Measurements from ENCODE around the gene NACAD.
"Not testable (repeated sequence)": the region's sequence is repeated elsewhere in the genome, so short reads cannot be mapped to it uniquely, and the experiment has no call there.

NACAD gene

GRCh38 chr7:45117582-45117981 lies 28.8 kb upstream of the NACAD start:
- H3K4me3 ChIP-seq (ENCODE audit: low read depth, low read length) = no peak overlapping the region
- TF ChIP-seq CTCF (IDR thresholded peaks at IDR 0.05; ENCODE audit: low read depth, low read length, missing control alignments) = no peak
- in situ Hi-C loops (cut with HindIII; ENCODE audit: low sequenced_read_pairs) = no loop called here
- DNase-seq (ENCODE audit: low read depth) = no peak

GRCh38 chr7:45116048-45116447 lies 27.3 kb upstream of the NACAD start:
- no peak for TF ChIP-seq CTCF (IDR thresholded peaks at IDR 0.05; ENCODE audit: low read depth, low read length, missing control alignments)
- DNase-seq (ENCODE audit: low read depth) = no peak
- in situ Hi-C loops (cut with HindIII; ENCODE audit: low sequenced_read_pairs) = no loop called here
- no peak overlapping the region for H3K4me3 ChIP-seq (ENCODE audit: low read depth, low read length)

DNA sequence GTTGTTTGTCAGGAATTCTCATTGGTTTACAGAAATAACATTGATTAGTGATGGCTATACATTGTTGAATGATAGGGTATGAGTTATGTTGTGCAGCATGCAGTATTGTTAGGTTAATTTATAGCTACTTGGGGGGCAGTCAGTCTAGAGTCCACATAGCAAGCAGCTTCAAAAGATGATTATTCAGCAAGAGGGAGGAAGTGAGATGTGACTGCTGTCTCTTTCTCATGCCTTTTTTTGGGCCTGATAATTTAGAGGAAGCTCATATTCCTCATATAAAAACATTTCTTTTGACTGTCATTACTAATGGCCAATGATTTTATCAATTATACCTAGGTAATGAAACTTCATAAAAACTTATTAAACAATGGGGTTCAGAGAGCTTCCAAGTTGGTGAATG lies 26.2 kb upstream of the NACAD start:
- H3K4me3 ChIP-seq (ENCODE audit: low read depth, low read length) = no peak overlapping the region
- in situ Hi-C loops (cut with HindIII; ENCODE audit: low sequenced_read_pairs) = no loop called here
- TF ChIP-seq CTCF (IDR thresholded peaks at IDR 0.05; ENCODE audit: low read depth, low read length, missing control alignments) = no peak
- DNase-seq (ENCODE audit: low read depth) = no peak

GRCh38 chr7:45114257-45114656 lies 25.5 kb upstream of the NACAD start:
- DNase-seq (ENCODE audit: low read depth); in situ Hi-C loops (cut with HindIII; ENCODE audit: low sequenced_read_pairs): not testable (repeated sequence)

DNA sequence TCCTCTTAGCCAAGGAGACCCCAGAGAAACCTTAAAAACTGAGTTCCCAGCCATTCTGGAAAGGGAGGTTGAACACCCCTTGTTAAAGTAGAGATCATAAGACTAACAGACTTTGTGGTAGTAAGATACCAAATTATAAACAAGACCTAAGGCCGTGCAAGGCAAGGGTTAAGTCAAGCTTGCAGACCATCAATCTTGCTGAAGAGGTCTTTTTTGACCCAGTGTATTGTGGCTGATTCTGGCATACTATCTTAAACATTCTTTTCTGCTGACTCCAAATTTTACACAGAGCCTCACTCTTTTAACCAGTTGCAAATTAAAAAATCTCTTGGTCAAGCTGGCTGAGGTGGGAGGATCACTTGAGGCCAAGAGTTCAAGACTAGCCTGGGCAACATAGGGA lies 23.9 kb upstream of the NACAD start:
- in situ Hi-C loops (cut with HindIII; ENCODE audit: low sequenced_read_pairs) = no loop called here

More at GRCh38 chr7:45114257-45114656, 25.5 kb upstream of the NACAD start:
- not testable (repeated sequence) for H3K4me3 ChIP-seq (ENCODE audit: low read depth, low read length)

GRCh38 chr7:45111298-45112223 lies 22.8 kb upstream of the NACAD start, which contains the start of gene TBRG4:
TSS of gene TBRG4 (minus strand) at chr7:45111697. CDS start at chr7:45109237, 2,460 bp downstream.
- DNase-seq (ENCODE audit: low read depth) = peak; percentile 76
- peak; percentile 51 for TF ChIP-seq CTCF (IDR thresholded peaks at IDR 0.05; ENCODE audit: low read depth, low read length, missing control alignments)
- in situ Hi-C loops (cut with HindIII; ENCODE audit: low sequenced_read_pairs) = no loop called here
- peak within 1 kb of the TSS; percentile 90 for H3K4me3 ChIP-seq (ENCODE audit: low read depth, low read length)

More for the DNA sequence above, 23.9 kb upstream of the NACAD start:
- peak overlapping the region; percentile 90 for H3K4me3 ChIP-seq (ENCODE audit: low read depth, low read length)
- DNase-seq (ENCODE audit: low read depth) = no peak
- TF ChIP-seq CTCF (IDR thresholded peaks at IDR 0.05; ENCODE audit: low read depth, low read length, missing control alignments) = no peak

DNA sequence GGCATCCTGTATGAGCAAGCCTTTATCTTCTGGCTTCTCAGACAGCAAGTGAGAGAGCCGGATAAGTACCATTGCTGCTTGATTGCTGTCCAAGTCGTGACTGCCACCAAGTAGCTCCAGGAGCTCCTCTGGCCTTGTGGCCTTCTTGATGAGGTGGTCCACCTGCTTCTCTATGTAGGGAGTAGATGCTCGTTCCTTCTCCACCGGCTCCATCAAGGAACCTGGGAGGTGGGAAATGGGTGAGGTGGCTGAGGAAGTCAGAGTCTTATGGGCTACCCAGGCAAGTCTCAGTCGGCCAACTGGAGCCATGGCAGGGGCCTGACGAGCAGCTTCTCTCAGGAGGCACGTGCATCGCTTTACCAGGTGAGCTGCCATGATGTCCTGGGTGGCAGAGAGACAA lies 20.1 kb upstream of the NACAD start:
- H3K4me3 ChIP-seq (ENCODE audit: low read depth, low read length) = no peak overlapping the region
- in situ Hi-C loops (cut with HindIII; ENCODE audit: low sequenced_read_pairs) = no loop called here
- no peak for DNase-seq (ENCODE audit: low read depth)
- TF ChIP-seq CTCF (IDR thresholded peaks at IDR 0.05; ENCODE audit: low read depth, low read length, missing control alignments) = no peak

All from astrocyte of the cerebellum (primary cell).